Sciatic nerve (tissue), 2 donors: ENCODE measurements around the gene GPS2. TPM values are rescaled to one million over a fixed set of nuclear protein-coding genes. Genes with fewer than 3 reads are reported as not detected.

Experiments used
- ATAC-seq: fragments of 200-7000 bp; cut with Tn5 transposase; one replicate; pipeline ENCODE4 v1.9.1; 2020; ENCODE audit warnings: mild to moderate bottlenecking, moderate library complexity
- DNase-seq: peaks from one replicate; pipeline ENCODE4 v3.0.0-alpha.2; 2020; ENCODE audit warnings: low spot score
- intact Hi-C: fragments of 100-400 bp; cut with DNase I; formaldehyde crosslinking; loops from one replicate; pipeline ENCODE4 v1.14.2; 2022
- total RNA-seq: library from RNA; stranded (reverse); fragmentation: NEBNext Ultra II Directional; extraction: Animal tissue kit (Norgen Biotek cat#: 25700); gene quantifications from one replicate; pipeline ENCODE4 v1.2.1, GENCODE V29; 2021
- donor health status: DM: no; HTN: no; CAD: no.
- donor health status: DM: no; HTN: no; CAD: no.

Gene GPS2, protein sequence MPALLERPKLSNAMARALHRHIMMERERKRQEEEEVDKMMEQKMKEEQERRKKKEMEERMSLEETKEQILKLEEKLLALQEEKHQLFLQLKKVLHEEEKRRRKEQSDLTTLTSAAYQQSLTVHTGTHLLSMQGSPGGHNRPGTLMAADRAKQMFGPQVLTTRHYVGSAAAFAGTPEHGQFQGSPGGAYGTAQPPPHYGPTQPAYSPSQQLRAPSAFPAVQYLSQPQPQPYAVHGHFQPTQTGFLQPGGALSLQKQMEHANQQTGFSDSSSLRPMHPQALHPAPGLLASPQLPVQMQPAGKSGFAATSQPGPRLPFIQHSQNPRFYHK
- 53.8 TPM for total RNA-seq

DNA sequence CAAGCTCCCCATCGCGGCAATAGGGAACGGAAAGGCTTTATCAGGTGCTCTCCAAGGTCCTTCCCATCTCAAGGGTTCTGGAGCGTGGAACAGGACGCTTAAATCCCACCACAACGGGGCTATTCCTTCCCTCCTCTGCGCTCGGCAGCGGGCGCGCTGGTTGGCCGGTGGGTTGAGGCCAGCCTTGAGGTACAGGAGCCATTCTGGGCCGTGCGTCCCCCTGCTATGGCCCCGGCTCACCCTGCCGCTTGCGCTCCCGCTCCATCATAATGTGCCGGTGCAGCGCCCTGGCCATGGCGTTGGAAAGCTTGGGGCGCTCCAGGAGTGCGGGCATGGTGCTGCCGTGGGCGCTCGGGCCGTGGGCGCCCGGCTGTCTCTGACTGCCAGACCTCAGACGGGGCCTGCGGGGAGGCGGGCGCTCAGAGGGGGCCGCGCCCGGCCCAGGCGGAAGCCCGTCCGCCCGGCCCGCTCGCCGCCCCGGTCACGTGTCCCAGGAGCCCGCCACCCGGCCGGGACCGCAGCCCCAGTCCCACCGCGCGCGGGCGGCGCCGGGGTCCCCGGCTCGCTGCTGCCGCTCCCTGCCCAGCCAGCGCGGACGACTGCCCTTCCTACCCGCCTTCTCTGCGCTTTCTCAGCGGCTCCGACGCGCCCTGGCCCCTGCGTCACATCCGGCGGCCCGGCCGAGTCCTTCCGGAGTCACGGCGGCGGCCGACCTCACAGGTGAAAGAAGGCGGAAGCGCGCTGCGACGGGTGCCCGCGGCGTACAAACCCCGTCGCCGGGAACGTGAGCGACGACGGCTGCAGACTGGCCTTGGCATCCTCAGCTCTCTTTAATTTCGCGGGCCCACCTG, at the start of gene GPS2:
TSS of gene GPS2 (minus strand) at position 642 of the 851 bp plus-strand sequence. CDS start at position 334, 308 bp downstream.
- DNase-seq (peak; percentile 96), ATAC-seq (peak; percentile 93)
- intact Hi-C loops, result no loop called here

DNA sequence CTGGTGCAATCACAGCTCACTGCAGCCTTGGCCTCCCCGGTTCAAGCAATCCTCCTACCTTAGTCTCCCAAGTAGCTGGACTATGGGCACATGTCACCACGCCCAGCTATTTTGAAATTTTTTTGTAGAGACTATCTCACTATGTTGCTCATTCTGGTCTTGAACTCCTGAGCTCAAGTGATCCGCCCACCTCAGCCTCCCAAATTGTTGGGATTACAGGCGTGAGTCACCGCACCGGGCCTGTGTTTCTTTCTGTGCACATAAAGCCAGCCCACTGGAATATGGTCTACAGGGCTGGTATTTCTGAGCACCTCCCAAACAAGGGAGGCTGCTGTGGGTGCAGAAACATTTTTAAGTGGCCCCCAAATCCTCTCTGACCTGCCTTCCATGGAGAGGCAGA, 48.2 kb upstream of the GPS2 start:
- intact Hi-C loops, result no loop called here
- no peak for DNase-seq
- ATAC-seq, result no peak

DNA sequence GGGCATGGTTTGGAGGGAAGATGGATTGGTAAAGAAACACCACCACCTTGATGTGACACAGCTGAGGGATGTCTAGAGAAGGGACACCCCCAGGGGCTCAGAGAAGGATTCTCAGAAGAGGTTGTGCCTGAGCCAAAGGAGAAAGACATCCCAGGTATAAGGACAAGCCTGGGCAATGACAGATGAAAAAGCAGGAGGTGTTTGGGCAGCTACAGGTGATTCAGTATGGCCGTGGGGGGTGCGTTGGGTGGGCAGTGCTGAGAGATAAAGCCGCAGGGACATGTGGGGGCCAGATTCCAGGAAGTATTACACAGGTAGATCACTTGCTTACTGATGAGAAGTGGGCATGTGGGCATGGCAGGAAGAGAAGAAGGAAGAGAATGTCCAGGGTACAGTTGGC, 46.7 kb upstream of the GPS2 start:
- DNase-seq (no peak), ATAC-seq (no peak)
- intact Hi-C loops, result no loop called here

DNA sequence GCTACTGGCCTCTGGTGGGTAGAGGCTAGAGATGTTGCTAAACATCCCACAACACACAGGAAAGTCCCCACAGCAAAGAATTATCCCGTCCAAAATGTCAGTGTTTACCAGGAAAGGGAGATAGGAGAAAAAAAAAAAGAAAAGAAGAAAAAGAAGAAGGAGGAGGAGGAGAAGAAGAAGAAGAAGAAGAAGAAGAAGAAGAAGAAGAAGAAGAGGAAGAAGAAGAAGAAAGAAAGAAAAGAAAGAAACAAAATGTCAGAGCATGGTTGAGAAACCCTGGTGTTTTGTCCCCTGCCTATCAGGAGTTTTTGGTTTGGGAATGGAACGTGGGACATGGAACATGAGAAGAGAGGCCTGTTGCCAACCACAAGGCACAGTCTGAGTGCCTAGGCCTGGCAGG, 42.2 kb upstream of the GPS2 start:
- no peak for ATAC-seq
- no peak for DNase-seq
- intact Hi-C loops, result loop anchor here (10.0 kb wide), 1 partner anchor 207 kb away; the partner anchor contains the start of gene SENP3

DNA sequence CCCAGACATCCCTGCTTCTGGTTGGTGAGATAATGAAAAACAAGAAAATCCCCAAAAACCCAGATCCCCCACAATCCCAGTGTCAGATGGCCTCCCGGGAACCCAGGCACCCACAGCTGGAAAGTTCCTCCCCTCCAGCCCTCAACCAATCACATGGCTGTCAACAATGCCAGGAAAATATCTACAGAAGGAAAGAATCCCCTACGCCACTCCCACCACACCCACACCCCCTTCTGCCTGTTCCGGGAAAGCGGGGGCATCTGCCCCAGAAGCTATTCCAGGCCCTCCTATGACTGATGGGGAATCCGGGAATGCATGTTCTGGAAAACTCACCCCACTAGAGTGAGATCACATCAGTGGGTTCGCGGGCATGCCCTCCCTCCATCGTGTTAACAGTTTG, 41.6 kb upstream of the GPS2 start:
- ATAC-seq (peak; percentile 12), DNase-seq (no peak)
- intact Hi-C loops, result loop anchor here (10.0 kb wide), 1 partner anchor 208 kb away; the partner anchor contains the start of gene SENP3

DNA sequence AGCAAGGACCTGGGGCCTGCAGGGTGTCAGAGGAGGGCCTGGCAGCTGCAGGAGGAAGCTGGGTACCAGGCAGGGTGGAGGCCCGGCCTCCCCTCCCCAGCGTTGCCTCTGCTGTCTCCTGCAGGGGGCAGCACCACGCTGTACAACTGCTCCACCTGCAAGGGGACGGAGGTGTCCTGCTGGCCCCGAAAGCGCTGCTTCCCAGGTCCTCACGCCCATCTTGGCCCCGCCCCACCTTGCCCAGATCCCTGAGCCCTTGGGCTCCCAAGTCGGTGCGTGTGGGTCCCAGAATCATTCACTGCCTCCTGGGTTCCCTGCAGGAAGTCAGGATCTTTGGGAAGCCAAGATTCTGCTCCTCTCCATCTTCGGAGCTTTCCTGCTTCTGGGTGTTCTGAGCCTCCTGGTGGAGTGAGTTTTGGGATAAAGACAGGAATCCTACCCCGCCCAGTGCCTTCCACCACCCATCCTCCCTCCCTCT, 41.0 kb upstream of the GPS2 start:
- DNase-seq, result peak; percentile 90
- intact Hi-C loops, result loop anchor here (10.0 kb wide), 1 partner anchor 209 kb away; the partner anchor contains the start of gene SENP3
- peak; percentile 44 for ATAC-seq

DNA sequence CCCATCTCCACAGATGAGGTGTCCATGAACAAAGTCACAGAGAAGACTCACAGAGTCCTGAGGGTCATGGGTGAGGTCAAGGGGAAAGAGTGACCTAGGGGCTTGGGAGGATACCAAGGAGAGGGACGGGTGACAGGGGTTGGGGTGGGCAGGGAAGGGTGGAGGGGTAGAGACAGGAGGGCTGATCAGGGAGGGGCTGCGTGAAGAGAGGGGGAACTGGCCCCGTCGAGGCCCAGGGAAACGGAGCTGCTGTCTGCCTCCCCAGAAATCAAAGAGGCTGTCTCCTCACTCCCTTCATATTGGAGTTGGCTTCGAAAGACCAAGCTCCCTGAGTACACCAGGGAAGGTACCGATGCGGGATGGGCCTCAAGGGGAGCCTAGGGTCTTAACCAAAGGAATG, 40.4 kb upstream of the GPS2 start:
- intact Hi-C loops, result loop anchor here (10.0 kb wide), 1 partner anchor 209 kb away; the partner anchor contains the start of gene SENP3
- ATAC-seq (no peak), DNase-seq (no peak)

DNA sequence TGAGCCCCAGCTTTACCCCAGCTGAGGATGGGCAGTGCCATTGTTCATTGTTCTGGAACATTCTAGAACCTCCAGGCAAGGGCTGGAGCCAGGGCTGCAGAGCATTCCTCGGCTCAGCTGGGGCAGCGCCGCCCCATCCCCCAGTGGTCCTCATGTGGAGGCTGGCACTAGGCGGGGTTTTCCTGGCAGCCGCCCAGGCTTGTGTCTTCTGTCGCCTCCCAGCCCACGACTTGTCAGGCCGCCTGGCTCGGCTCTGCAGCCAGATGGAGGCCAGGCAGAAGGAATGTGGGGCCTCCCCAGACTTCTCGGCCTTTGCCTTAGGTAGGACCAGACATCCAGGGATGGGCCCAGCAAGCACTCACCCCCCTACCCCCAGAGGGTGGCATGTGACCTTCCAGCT, 39.9 kb upstream of the GPS2 start, which contains the start of gene TMEM95:
TSS of gene TMEM95 (plus strand) at position 104 of the 400 bp plus-strand sequence. CDS start at position 153, 49 bp downstream.
- no peak for ATAC-seq
- intact Hi-C loops, result loop anchor here (10.0 kb wide), 1 partner anchor 210 kb away; the partner anchor contains the start of gene SENP3

DNA sequence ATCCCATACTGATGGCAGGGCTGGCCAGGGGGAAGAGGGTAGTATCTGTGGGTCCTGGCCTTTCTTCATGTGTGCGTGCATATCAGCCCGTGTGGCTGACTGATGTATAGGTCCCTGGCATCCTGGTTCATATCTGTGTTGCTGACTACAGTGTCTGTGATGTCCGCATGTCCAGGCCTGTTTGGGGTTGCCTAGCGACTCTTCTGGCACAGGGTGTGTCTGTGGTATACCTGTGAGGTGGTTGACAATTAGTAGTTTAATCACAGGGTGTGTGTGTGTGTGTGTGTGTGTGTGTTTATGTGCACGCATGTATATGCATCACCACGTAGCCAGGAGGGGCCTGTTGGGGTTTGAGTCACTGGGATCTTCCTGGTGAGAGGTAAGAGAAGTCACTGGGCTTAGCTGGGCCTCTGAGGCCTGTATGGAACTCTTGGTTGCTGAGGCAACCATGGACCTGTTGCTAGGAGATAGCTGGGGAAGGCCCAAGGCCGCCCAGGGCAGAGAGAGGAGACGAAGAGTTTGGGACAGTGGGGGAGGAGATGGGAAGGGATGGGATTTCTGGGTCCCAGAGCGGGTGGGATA, 39.2 kb upstream of the GPS2 start:
- DNase-seq (no peak), ATAC-seq (no peak)
- intact Hi-C loops, result loop anchor here (10.0 kb wide), 1 partner anchor 210 kb away; the partner anchor contains the start of gene SENP3

More for the DNA sequence above, 39.9 kb upstream of the GPS2 start, which contains the start of gene TMEM95:
- DNase-seq, result peak; percentile 87

DNA sequence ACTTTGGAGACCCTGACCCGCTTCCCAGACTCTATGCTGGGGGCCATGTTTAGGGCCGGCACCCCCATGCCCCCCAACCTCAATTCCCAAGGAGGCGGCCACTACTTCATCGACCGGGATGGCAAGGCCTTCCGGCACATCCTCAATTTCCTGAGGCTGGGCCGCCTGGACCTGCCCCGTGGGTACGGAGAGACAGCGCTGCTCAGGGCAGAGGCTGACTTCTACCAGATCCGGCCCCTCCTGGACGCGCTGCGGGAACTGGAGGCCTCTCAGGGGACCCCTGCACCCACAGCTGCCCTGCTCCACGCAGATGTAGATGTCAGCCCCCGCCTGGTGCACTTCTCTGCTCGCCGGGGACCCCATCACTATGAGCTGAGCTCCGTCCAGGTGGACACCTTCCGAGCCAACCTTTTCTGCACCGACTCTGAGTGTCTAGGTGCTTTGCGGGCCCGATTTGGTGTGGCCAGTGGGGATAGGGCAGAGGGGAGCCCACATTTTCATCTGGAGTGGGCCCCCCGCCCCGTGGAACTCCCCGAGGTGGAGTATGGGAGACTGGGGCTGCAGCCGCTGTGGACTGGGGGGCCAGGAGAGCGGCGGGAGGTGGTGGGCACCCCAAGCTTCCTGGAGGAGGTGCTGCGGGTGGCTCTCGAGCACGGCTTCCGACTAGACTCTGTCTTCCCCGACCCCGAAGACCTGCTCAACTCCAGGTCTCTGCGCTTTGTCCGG, 37.9 kb upstream of the GPS2 start:
- DNase-seq (peak; percentile 70), ATAC-seq (no peak)
- intact Hi-C loops, result loop anchor here (10.0 kb wide), 1 partner anchor 212 kb away; the partner anchor contains the start of gene SENP3

DNA sequence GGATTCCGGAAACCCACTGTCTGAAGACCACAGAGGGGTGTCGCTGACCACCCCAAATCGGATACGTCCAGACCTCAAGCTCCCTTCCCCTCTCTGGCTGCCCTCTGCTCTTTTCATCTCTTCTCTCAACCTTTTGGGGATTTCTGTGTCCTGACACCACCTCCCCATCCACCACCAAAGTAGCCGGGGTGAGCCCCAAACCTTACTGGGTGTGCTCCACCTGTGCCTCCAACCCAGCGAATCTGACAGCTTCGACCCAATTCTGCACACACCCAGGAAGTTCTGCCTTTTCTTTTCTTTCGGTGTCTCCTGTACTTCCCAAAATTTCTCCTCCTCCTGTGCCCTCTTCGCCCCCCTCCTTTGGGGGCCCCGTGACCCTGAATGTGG, 37.3 kb upstream of the GPS2 start:
- intact Hi-C loops, result loop anchor here (10.0 kb wide), 1 partner anchor 212 kb away; the partner anchor contains the start of gene SENP3
- DNase-seq (no peak), ATAC-seq (no peak)

DNA sequence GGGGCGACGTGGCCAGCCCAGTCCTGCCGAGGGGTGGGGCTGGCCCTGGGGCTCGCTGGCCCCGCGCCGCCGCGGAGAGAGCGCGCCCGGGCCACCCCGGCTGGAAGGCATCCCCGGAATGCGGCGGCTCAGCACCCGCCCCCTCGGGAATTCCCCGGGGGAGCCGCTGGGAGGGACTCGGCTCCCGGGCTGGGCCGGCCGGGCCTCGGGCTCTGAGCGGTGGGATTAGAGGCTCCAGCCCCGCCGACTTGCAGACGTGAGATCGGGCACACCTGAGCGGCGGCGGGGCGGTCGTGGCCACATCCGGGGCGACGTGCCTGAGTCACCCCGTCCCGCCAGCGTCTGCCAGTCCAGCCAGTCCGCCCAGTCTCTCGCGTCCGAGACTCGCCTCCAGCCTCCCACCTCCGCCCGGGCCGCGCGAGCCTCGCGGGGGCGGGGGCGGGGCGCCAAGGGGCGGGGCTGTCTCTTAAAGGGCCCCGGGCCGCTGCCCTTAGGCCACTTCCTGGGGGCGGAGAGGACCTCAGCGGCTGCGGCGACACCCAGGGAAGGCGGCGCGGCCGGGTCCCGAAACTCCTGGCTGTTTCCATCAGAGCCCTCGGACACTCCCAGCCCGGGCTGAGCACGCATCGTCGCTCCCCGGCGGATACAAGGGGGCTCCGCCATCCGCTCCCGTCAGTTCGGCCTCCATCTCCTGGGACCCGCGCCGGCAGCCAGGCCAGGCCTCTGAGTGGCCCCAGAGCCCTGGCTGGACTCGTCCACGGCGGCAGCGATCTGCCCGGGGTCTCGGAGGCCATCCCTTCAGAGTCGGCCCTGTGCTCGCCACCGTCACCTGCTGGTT, 36.7 kb upstream of the GPS2 start, which contains the start of gene KCTD11:
TSS of gene KCTD11 (plus strand) at position 498 of the 838 bp plus-strand sequence.
- intact Hi-C loops, result loop anchor here (10.0 kb wide), 1 partner anchor 213 kb away; the partner anchor contains the start of gene SENP3
- ATAC-seq, result peak; percentile 66
- DNase-seq, result peak; percentile 95

DNA sequence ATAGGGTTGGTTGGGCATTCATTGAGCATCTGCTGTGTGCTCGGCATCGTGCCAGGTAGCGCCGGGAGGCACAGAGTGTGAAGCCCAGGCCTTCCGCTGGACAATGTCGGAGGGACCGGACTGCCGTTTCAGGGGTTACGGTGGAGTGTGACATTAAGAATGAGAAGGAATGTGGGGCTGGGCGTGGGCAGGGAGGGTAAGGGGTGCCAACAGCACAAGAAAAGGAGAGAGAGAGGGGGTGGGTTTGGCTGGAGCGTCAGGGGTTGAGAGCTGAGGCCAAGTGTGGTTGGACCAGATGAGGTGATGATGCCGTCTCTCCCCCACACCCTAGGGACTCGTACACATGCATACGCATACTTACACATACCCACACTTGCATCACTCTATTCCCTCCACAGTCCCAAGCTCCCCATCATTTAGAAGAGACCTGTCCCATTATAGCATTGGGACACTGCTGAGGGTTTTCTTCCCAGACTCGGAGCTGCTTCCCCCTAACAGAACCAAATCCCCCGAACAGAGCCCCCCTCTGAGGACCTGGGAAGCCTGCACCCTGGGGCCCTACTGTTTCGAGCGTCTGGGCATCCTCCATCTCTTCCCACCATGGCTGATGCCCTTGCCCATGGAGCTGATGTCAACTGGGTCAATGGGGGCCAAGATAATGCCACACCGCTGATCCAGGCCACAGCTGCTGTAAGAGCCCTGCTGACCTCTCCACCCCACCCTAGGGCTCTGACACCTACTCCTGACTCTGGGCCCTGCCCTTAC, 33.5 kb upstream of the GPS2 start:
- intact Hi-C loops, result no loop called here
- DNase-seq (no peak), ATAC-seq (no peak)

DNA sequence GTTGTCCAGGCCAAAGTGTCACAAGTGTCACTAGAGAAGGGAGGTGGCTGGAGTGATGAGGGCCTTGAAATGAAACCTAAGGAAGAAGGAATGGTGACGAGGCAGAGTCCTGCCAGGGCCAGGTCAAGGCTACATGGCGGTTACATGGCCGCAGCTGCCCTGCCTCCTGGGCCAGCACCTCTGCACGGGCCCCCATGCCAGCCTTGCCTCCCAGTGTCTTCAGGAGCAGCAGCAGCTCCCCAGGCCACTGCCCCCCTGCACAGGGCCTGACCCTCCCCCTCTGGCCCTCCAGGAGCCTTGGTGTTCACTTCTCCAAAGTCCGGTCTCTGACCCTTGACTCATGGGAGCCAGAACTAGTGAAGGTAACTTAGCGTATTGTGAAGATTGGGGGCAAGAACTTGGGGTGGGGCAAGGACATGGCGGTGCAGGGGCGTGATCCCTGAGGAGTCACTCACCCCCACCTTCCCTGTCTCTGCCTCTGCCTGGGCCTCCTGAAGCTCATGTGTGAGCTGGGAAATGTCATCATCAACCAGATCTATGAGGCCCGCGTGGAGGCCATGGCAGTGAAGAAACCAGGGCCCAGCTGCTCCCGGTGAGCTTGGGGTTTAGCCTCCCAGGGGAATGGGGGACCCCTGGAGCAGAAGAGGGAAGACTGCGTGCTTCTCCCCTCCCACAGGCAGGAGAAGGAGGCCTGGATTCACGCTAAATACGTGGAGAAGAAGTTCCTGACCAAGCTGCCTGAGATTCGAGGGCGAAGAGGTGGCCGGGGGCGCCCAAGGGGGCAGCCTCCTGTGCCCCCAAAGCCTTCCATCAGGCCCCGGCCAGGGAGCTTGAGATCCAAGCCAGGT, 32.7 kb upstream of the GPS2 start:
- intact Hi-C loops, result no loop called here
- DNase-seq (no peak), ATAC-seq (no peak)

DNA sequence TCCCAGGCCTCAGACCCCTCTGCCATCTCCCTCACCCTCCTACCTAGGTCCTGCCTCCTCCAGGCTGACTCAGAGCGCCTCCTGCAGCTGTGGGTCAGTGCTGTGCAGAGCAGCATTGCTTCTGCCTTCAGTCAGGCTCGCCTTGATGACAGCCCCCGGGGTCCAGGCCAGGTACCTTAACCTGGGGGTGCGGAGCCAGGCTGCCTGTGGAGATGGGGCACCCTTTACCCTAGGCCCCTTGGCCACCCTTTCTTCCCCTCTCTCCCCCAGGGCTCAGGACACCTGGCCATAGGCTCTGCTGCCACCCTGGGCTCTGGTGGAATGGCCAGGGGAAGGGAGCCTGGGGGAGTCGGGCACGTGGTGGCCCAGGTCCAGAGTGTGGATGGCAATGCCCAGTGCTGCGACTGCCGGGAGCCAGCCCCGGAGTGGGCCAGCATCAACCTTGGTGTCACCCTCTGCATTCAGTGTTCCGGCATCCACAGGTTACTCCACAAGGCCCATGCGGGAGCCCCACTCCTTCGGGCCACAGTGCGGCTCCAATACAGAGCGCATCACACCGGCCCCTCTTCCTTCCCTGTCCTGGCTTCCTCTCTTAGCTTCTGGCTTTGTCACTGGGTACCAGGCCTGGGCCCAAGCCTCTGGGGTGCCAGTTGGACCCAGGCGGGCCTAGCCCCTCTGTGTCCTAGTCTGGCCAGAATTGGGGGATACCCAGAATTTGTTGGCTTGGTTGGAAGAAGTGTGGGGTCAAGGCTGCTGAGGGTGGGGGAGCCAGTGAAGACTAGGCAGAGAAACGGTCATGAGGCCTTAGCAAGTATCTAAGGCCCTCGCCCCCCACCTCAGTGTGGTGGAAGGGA, 31.8 kb upstream of the GPS2 start:
- DNase-seq (no peak), ATAC-seq (no peak)
- intact Hi-C loops, result no loop called here
